Middle frontal gyrus (tissue), 1 donor: ENCODE measurements around the gene CDC42SE2.
"Not testable (repeated sequence)": the region's sequence is repeated elsewhere in the genome, so short reads cannot be mapped to it uniquely, and the experiment has no call there.

Experiments used
- DNase-seq: peaks from one replicate; pipeline ENCODE4 v3.0.0-alpha.2; 2015; ENCODE audit warnings: low spot score; ENCODE audit errors: extremely low spot score

Gene CDC42SE2

GRCh38 chr5:131389096-131389868, 125.4 kb downstream of the CDC42SE2 start:
- DNase-seq = no peak

- no peak for DNase-seq
These were observed 126.0 kb downstream of the CDC42SE2 start for GRCh38 chr5:131389869-131390265.

DNA sequence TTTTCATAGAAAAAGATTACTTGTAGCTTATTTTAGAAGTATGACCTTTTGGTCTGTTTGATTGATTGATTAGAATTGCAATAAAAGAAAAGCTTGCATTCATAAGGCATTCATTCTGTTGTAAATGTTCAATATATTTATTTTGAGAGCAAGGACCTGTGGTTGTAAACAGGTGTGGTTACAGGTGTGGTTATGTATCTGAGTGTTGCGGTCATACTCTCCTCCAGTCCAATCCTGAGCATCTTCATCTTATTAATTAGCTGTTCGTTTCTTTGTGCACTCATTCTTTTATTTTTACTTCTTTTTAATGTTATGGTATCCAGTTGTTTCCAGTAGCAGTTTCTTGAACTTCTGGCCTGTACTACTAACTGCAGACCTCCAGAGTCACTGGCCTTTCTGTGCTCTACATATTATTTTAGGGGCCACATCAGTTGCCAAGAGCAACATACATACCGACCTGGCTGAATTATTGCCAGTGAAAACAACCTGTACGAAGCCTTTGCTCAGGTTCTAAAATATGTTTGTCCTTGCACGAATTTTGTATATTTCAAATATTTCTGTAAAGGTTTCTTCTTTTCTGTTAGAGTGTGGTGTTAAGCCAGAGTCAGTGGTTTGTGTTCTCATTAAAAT, 128.7 kb downstream of the CDC42SE2 start:
- DNase-seq = no peak

DNA sequence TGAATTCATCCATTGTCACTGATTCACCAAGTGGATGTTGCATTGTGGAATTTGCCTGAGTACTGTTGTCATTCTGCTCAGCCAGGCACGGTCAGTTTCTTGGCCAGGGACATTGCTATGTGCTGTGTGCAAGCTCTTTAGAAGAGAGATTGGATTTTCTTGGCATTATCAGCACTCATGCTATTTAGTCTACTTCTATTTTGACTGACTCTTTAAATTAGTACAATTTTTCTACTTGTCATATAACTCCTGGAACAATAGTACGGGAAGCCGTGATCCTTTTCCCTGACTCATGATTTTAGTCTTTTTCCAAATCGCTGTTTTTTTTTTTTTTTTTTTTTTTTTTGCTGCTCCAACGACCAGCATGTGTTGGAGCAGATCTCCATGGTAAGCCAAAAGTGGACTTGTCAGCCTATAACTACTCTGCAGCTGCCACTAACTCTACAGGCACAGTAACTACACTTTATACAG, 129.7 kb downstream of the CDC42SE2 start:
- DNase-seq = no peak

DNA sequence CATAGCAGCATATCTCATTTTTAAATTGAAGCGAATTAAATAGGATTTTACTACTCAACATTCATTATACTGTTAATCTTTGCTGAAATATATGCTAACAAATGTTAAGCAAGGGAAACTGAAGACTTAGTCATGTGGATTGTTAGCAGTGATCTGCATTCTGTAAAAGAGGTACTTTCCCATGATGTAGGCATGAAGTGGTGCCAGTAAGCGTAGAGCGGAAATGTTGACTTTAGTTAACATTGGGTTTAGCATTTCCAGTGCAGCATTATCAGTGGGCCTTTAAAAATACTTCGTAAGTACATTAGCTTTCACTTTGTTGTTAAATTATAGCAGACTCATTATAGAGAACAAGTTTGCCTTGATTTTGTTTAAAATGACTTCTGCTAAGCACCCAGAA, 130.3 kb downstream of the CDC42SE2 start:
- DNase-seq = no peak

DNA sequence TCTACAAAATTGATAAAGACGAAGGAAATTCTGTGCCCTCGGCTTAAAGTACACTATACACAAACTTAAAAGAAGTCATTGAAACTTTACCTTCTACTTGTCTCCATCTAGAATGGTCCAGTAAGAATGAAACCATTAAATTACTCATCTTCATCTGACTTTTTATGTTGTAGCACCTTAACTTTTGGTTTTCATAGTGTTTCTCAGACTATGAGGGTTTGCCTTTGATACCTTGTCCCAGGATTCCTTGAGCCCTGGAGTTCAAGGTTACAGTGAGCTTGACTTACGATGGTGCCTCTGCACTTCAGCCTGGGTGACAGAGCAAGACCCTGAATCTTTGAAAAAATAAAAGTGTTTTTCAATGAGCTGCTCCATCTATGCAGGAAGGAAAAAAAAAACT, 132.2 kb downstream of the CDC42SE2 start:
- no peak for DNase-seq

DNA sequence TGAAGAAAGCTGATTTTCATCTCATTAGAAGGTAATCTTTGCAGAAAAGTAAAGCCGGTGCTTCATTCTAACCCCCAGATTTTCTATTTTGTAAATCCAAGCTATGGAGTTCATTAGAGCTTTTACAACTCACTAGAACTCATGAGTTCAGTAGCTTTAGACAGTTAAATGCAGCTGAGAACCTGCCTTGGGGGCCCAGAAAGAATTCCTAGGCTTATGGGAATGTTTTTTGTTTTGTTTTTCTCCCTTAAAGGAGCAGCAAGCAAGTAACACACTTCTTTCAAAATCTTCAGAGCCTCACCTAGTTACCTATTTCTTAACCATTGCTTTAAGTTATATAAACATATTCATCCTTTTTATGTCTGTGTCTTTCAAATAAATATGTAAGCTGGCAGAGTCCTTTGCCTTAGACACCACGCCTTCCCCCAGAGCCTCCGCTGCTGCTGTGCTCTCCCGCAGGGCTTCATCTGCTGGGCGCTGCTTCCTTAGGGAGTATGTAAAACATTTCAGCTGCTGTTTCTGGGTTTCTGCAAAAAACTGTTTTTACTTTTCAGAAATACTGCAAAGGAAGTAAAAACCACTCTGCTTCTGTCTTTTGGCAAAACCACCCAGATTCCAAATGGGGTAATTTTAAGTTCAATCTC, 132.9 kb downstream of the CDC42SE2 start:
- no peak for DNase-seq

DNA sequence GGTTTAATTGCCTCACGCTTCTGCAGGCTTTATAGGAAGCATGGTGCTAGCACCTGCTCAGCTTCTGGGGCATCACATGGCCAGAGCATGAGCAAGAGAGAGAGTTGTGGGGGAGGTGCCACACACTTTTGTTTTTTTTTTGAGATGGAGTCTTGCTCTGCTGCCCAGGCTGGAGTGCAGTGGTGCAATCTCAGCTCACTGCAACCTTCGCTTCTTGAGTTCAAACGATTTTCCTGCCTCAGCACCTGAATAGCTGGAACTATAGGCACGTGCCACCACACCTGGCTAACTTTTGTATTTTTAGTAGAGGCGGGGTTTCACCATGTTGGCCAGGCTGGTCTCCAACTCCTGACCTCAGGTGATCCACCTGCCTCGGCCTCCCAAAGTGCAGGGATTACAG, 135.2 kb downstream of the CDC42SE2 start:
- not testable (repeated sequence) for DNase-seq

DNA sequence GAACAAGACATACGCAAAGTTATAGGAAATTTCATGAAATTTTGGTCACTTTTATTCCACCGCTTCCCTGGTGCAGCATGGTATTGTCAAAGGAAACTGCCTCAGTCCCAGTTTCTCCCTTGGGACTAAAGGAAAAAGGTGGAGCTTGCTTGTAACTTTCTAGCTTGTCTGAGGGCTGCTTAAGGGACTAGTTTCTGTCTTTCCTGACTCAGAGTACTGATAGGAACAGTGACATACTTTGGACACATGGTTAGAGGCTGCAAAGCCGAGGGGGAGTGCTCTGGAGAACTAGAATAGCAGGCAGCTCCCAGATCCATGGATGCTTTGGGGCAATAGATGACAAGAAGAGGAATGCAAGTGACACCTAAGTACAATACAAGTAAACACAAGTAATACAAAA, 136.7 kb downstream of the CDC42SE2 start:
- no peak for DNase-seq

DNA sequence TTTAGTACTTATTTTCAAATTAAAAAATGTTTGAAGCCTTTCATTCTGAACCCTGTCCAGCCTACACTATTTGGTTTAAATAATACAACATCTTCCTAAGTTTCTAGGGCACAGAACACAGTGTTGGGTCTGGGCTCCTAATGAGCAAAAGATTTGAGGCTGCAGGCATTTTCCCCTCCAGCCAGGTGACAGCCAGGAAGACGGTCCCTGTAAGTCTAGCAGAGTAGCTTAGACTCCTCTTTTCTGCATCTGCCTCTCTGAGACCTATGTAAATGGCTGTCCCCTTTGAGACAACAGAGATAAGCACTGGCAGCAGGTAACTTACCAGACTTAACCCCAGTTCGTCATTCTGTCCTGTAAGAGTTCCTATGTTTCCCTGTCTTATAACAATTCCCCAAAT, 141.8 kb downstream of the CDC42SE2 start:
- no peak for DNase-seq

DNA sequence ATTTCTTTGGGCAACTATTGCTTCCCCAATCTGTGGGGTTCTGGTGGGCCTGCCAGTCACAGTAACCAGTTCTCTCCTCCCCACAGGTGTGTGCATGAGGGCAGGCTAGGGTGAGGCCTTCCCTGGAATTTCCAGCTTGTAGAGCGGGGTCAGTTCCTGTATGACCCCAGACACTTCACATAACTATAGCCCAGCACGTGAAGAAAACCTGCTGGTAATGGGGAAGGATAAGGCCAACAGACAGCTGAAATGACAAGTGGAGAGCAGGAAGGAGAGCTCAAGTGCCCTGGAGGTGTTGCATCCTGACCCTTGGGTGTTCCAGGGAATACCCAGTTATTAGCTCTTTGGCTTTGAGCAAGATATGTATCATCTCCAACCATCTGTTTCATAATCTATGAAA, 142.2 kb downstream of the CDC42SE2 start:
- no peak for DNase-seq

DNA sequence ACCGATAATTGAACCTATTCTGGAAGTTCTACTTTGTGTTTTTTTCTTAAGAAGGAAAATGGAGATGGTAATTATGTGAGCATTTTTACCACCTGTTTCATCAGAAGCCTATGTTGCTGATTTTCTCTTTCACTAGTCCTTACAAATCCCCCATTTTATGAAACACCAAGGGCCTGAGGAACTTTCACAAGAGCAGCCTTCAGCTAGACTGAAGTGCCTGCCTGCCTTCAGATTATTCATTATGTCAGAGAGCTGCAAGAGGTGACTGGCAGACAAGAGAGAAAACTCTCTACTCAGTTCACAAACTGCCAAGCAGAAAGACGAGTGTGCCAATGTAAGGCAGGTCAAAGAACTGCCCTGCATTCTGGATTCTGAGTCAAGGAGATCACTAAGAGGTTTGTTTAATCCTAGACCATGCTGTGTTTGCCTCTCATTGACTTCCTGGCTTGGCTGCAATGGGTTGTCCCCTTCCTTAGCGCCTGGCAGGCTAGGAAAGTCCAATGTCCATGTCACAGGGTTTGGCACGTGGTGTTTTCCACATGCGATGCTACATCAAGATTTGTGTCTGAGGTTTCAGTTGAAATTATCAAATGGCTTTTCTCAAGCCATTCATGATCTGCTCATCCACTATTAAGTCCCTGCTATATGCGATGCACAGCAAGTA, 143.3 kb downstream of the CDC42SE2 start:
- DNase-seq = no peak

DNA sequence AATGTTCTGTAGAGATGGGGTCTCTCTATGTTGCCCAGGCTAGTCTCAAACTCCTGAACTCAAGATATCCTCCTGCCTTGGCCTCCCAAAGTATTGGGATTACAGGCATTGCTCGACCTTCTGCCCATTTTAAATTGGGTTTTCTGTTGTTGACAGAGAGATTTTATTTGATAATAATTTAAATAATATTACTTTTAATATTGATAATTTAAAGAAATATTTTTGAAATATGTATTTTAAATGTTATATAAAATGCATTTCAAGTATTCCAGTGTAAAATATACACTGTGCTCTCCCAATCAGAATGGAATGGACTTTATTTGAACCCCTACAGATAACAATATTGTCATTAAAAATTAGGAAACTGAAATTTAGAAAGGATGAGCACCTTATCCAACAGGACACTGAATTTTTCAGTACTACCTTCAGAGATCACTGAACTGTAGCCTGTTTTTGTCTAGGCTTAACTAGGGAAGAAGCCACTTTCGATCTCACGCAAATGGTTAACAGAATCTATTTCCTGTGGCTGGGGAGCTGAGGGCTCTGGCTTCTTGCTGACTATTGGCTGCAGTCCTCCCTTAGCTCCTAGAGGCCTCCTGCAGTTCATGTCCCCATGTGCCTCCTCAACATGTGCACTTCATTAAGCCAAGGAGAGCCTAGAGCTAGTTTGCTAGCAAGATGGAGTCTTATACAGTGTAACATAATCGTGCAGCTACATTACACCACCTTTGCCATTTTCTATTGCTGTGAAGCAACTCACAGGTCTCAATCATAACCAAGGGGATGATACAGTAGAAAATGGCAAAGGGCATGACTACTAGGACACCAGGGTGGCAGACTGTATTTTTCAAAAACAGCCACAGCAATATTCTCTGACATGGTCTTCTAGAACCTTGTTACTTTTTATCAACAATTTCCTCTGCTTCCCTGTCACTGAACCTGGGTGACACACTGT, 150.0 kb downstream of the CDC42SE2 start:
- no peak for DNase-seq

- no peak for DNase-seq
These were observed 152.9 kb downstream of the CDC42SE2 start for GRCh38 chr5:131416729-131417128.

DNA sequence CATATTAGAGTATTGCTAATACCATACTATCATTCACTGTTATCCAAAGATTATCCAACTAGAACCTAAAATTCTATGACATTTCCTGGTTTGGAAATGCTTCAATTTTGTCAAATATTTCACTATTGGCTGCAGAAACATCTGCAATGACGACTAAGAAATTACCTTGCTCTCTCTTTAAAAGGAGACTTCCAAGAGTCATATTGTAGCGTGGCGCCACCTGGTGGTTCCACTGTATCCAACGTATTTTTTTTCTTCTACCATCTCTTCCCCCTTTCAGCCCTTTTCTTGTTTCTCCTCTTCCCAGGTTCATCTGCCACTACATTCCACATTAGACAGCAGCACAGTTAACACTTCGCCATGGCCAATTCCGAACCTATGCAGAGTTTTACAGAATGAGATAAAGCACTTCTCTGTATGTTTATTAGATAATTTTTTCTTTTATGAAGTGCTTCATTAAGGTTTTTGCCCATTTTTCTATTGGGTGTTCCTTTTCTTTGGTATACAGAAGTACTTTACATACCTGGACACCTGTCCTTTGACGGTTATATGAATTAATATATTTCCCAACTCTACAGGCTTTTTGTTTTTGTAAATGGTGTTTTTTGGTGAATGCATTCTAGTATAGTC, 153.5 kb downstream of the CDC42SE2 start:
- peak; percentile 48 for DNase-seq

- no peak for DNase-seq
These were observed 155.0 kb downstream of the CDC42SE2 start for GRCh38 chr5:131418846-131419245.

GRCh38 chr5:131419877-131420276, 156.0 kb downstream of the CDC42SE2 start:
- DNase-seq = no peak

- DNase-seq = no peak
These were observed 159.2 kb downstream of the CDC42SE2 start for GRCh38 chr5:131423056-131423455.

GRCh38 chr5:131426011-131426410, 162.2 kb downstream of the CDC42SE2 start:
- DNase-seq = no peak

GRCh38 chr5:131430794-131431193, 166.9 kb downstream of the CDC42SE2 start:
- DNase-seq = no peak
